T-helper 1 cell (primary cell): Measurements from ENCODE around the gene TP53AIP1.
"Not testable (repeated sequence)": the region's sequence is repeated elsewhere in the genome, so short reads cannot be mapped to it uniquely, and the experiment has no call there.

Experiments
- DNase-seq, 5 donors: peaks; one replicate each; pipeline ENCODE4 v3.0.0-alpha.2; 2012 to 2020

TP53AIP1 gene

GRCh38 chr11:128924510-128925249 lies 18.0 kb downstream of the TP53AIP1 start:
- DNase-seq, result no peak

- no peak for DNase-seq
Measured at GRCh38 chr11:128924104-128924503, 18.6 kb downstream of the TP53AIP1 start.

- DNase-seq, result no peak
Measured at GRCh38 chr11:128921793-128922192, 20.9 kb downstream of the TP53AIP1 start.

- no peak for DNase-seq
Measured at GRCh38 chr11:128920666-128921065, 22.0 kb downstream of the TP53AIP1 start.

GRCh38 chr11:128919635-128920034 lies 23.0 kb downstream of the TP53AIP1 start:
- DNase-seq, result not testable (repeated sequence)

GRCh38 chr11:128919216-128919615 lies 23.5 kb downstream of the TP53AIP1 start:
- no peak for DNase-seq

GRCh38 chr11:128917144-128917724 lies 25.4 kb downstream of the TP53AIP1 start:
- DNase-seq, result no peak

- DNase-seq, result no peak
Measured at GRCh38 chr11:128916681-128917080, 26.0 kb downstream of the TP53AIP1 start.

GRCh38 chr11:128916037-128916572 lies 26.6 kb downstream of the TP53AIP1 start:
- no peak for DNase-seq

- no peak for DNase-seq
Measured at GRCh38 chr11:128915149-128915521, 27.5 kb downstream of the TP53AIP1 start.

GRCh38 chr11:128914216-128915148 lies 28.2 kb downstream of the TP53AIP1 start:
- DNase-seq, result no peak

GRCh38 chr11:128913806-128914205 lies 28.9 kb downstream of the TP53AIP1 start:
- no peak for DNase-seq

GRCh38 chr11:128911701-128912100 lies 31.0 kb downstream of the TP53AIP1 start:
- no peak for DNase-seq

GRCh38 chr11:128911239-128911638 lies 31.4 kb downstream of the TP53AIP1 start:
- no peak for DNase-seq

- DNase-seq, result no peak
Measured at GRCh38 chr11:128910576-128910975, 32.1 kb downstream of the TP53AIP1 start.

- no peak for DNase-seq
Measured at GRCh38 chr11:128909438-128910125, 33.1 kb downstream of the TP53AIP1 start.

GRCh38 chr11:128908391-128909246 lies 34.1 kb downstream of the TP53AIP1 start:
- no peak for DNase-seq

- no peak for DNase-seq
Measured at GRCh38 chr11:128907585-128907984, 35.1 kb downstream of the TP53AIP1 start.

- no peak for DNase-seq
Measured at GRCh38 chr11:128906185-128907050, 36.3 kb downstream of the TP53AIP1 start.
